HCT116 (cell line): ENCODE results near the gene PRKCA. TPM values are rescaled to one million over a fixed set of nuclear protein-coding genes. Genes with fewer than 3 reads are reported as not detected.

Experiments used
- ATAC-seq: fragments of 200-7000 bp; cut with Tn5 transposase; 2 replicates; pipeline ENCODE4 v1.9.1; 2020; ENCODE audit warnings: mild to moderate bottlenecking, moderate library complexity
- BruUV-seq: library from RNA; stranded (reverse); fragments of 400-500 nt; replicated peaks from 2 replicates; lab custom pipeline; 2021; lab: Mats Ljungman, UMichigan
- CTCF ChIA-PET: fragments of 300-600 bp; sonication (Branson Sonifier 250); formaldehyde crosslinking; loops from one replicate; lab custom pipeline; 2021; ENCODE audit warnings: antibody characterized with exemption; lab: Charles Lee
- POLR2A ChIA-PET: fragments of 300-600, 350-600 bp; sonication (Branson Sonifier 250); formaldehyde crosslinking; loops from one replicate; lab custom pipeline; 2021; ENCODE audit warnings: antibody characterized with exemption; lab: Charles Lee
- RAD21 ChIA-PET, 2 experiments: fragments of 300-600 bp; sonication (Branson Sonifier 250); formaldehyde crosslinking; loops; one replicate each; lab custom pipeline; 2023; ENCODE audit warnings: low total read pairs in 2 of 2; ENCODE audit not compliant: uncharacterized antibody in 2 of 2, unreplicated experiment in 2 of 2, low non-redundant PET in 1 of 2; lab: Charles Lee
- DNase-seq: peaks from one replicate; pipeline ENCODE4 v3.0.0-alpha.2; 2010; ENCODE audit warnings: low read depth, low spot score
- H2AFZ ChIP-seq: fragments of 200-600 bp; shearing (Covaris generic), sonication (generic); 2 replicates; pipeline ENCODE4 v1.6.1; 2017; ENCODE audit warnings: low read depth, mixed run types, mixed read lengths, antibody characterized with exemption, low read length; ENCODE audit not compliant: poor library complexity, severe bottlenecking
- H3K27ac ChIP-seq: 2 replicates; pipeline ENCODE4 v1.5.1; 2012; ENCODE audit warnings: low read depth, low read length
- H3K27me3 ChIP-seq: fragments of 200-600 bp; sonication (generic); 2 replicates; pipeline ENCODE4 v1.6.1; 2016; ENCODE audit warnings: mixed run types, low read length, mixed read lengths; ENCODE audit not compliant: insufficient read depth
- H3K36me3 ChIP-seq, 2 experiments: fragments of 200-500 bp in 1 of 2; fragments of 200-600 bp in 1 of 2; sonication (Bioruptor generic) in 1 of 2; sonication (generic) in 1 of 2; 2 replicates each; pipeline versions ENCODE4 v1.5.1 to v1.6.1; 2014 to 2016; ENCODE audit warnings: low read length in 2 of 2, inconsistent platforms in 1 of 2, mixed read lengths in 1 of 2, mixed run types in 1 of 2; ENCODE audit not compliant: insufficient read depth in 2 of 2, control insufficient read depth in 1 of 2
- H3K4me1 ChIP-seq, 2 experiments: fragments of 200-600 bp in 1 of 2; sonication (generic) in 1 of 2; 2 replicates each; pipeline versions ENCODE4 v1.5.1 to v1.6.1; 2012 to 2017; ENCODE audit warnings: low read length in 2 of 2, inconsistent platforms in 1 of 2, mild to moderate bottlenecking in 1 of 2, mixed read lengths in 1 of 2, mixed run types in 1 of 2, moderate library complexity in 1 of 2; ENCODE audit not compliant: insufficient read depth in 2 of 2, control insufficient read depth in 1 of 2
- H3K4me2 ChIP-seq: fragments of 200-600 bp; sonication (generic); 2 replicates; pipeline ENCODE4 v1.6.1; 2017; ENCODE audit warnings: mixed run types, low read length, mixed read lengths
- H3K4me3 ChIP-seq, 2 experiments: fragments of 200-600 bp in 1 of 2; sonication (generic) in 1 of 2; replicated peaks in 1 of 2; 2 replicates each; pipeline ENCODE4 v1.5.1; 2011 to 2016; ENCODE audit warnings: low read length in 2 of 2, control low read depth in 1 of 2, low read depth in 1 of 2, mild to moderate bottlenecking in 1 of 2, mixed read lengths in 1 of 2, mixed run types in 1 of 2
- H3K79me2 ChIP-seq: fragments of 200-600 bp; sonication (generic); 2 replicates; pipeline ENCODE4 v1.6.1; 2017; ENCODE audit warnings: mild to moderate bottlenecking, mixed run types, low read length, moderate library complexity, mixed read lengths; ENCODE audit not compliant: insufficient read depth
- H3K9ac ChIP-seq: fragments of 200-600 bp; sonication (generic); 2 replicates; pipeline ENCODE4 v1.6.1; 2016; ENCODE audit warnings: low read length, mixed read lengths
- H3K9me2 ChIP-seq: fragments of 200-600 bp; sonication (generic), shearing (Covaris generic); 2 replicates; pipeline ENCODE4 v1.6.1; 2017; ENCODE audit warnings: mixed run types, mild to moderate bottlenecking, moderate library complexity; ENCODE audit not compliant: insufficient read depth
- H3K9me3 ChIP-seq, 2 experiments: fragments of 200-500 bp in 1 of 2; fragments of 200-600 bp in 1 of 2; sonication (Bioruptor generic) in 1 of 2; sonication (generic) in 1 of 2; 2 replicates each; pipeline ENCODE4 v1.6.1; 2014 to 2017; ENCODE audit warnings: low read length in 2 of 2, mixed read lengths in 2 of 2, inconsistent platforms in 1 of 2, low read depth in 1 of 2, mild to moderate bottlenecking in 1 of 2, mixed run types in 1 of 2, moderate library complexity in 1 of 2; ENCODE audit not compliant: control insufficient read depth in 1 of 2, insufficient read depth in 1 of 2
- H4K20me1 ChIP-seq: fragments of 200-600 bp; sonication (generic), shearing (Covaris generic); 2 replicates; pipeline ENCODE4 v1.6.1; 2017; ENCODE audit warnings: mixed run types, mild to moderate bottlenecking, moderate library complexity; ENCODE audit not compliant: insufficient read depth
- CBX3 ChIP-seq: IDR thresholded peaks from 2 replicates; pipeline ENCODE4 v1.6.1; 2012; ENCODE audit warnings: low read depth
- CEBPB ChIP-seq: IDR thresholded peaks from 2 replicates; pipeline ENCODE4 v1.6.1; 2012; ENCODE audit warnings: low read depth
- ELF1 ChIP-seq: IDR thresholded peaks from 2 replicates; pipeline ENCODE4 v1.6.1; 2012; ENCODE audit warnings: low read depth, borderline replicate concordance
- EZH2 ChIP-seq: fragments of 200-600 bp; sonication (generic); IDR thresholded peaks from 2 replicates; pipeline ENCODE4 v1.6.1; 2017; ENCODE audit warnings: antibody characterized with exemption, mixed run types
- EZH2phosphoT487 ChIP-seq: fragments of 200-600 bp; IDR thresholded peaks from 2 replicates; pipeline ENCODE4 v1.6.1; 2018; ENCODE audit warnings: antibody characterized with exemption, borderline replicate concordance
- FOSL1 ChIP-seq: IDR thresholded peaks from 2 replicates; pipeline ENCODE4 v1.6.1; 2012; ENCODE audit warnings: low read depth
- POLR2A ChIP-seq: IDR thresholded peaks from 2 replicates; pipeline ENCODE4 v1.7.0; 2011; ENCODE audit warnings: borderline replicate concordance; ENCODE audit not compliant: insufficient read depth, insufficient read length; ENCODE audit errors: extremely low read depth
- POLR2AphosphoS5 ChIP-seq: IDR thresholded peaks from 2 replicates; pipeline ENCODE4 v1.6.1; 2011; ENCODE audit warnings: mild to moderate bottlenecking, low read depth, low read length, moderate library complexity
- SIN3A ChIP-seq: IDR thresholded peaks from 2 replicates; pipeline ENCODE4 v1.6.1; 2012; ENCODE audit warnings: low read depth
- TCF7L2 ChIP-seq: IDR thresholded peaks from 2 replicates; pipeline ENCODE4 v1.7.0; 2011; ENCODE audit warnings: borderline replicate concordance, inconsistent platforms; ENCODE audit not compliant: insufficient read depth, insufficient read length; ENCODE audit errors: extremely low read depth
- YY1 ChIP-seq: IDR thresholded peaks from 2 replicates; pipeline ENCODE4 v1.6.1; 2011; ENCODE audit warnings: low read length, low read depth, moderate library complexity, mild to moderate bottlenecking; ENCODE audit not compliant: insufficient replicate concordance; ENCODE audit errors: extremely low read depth
- ZNF274 ChIP-seq: fragments of 200-500 bp; sonication (Bioruptor generic); IDR thresholded peaks from 2 replicates; pipeline ENCODE4 v1.6.1; 2014; ENCODE audit warnings: mild to moderate bottlenecking, low read depth, low read length, inconsistent platforms
- intact Hi-C: fragments of 100-400 bp; cut with micrococcal nuclease; formaldehyde crosslinking; loops from 2 replicates; pipeline ENCODE4 v1.10.0; 2022
- total RNA-seq: library from RNA; stranded (reverse); gene quantifications from one replicate; pipeline ENCODE4 v1.2.1, GENCODE V29; 2021; ENCODE audit not compliant: unreplicated experiment
- TF ChIP-seq, protein P1 (sequence below): IDR thresholded peaks from 2 replicates; pipeline ENCODE4 v1.6.1; 2012; ENCODE audit warnings: low read depth
- TF ChIP-seq, protein P2 (sequence below): IDR thresholded peaks from 2 replicates; pipeline ENCODE4 v1.6.1; 2012

PRKCA gene
- total RNA-seq, 1 experiment from 2014 or later = 18.8 TPM

DNA sequence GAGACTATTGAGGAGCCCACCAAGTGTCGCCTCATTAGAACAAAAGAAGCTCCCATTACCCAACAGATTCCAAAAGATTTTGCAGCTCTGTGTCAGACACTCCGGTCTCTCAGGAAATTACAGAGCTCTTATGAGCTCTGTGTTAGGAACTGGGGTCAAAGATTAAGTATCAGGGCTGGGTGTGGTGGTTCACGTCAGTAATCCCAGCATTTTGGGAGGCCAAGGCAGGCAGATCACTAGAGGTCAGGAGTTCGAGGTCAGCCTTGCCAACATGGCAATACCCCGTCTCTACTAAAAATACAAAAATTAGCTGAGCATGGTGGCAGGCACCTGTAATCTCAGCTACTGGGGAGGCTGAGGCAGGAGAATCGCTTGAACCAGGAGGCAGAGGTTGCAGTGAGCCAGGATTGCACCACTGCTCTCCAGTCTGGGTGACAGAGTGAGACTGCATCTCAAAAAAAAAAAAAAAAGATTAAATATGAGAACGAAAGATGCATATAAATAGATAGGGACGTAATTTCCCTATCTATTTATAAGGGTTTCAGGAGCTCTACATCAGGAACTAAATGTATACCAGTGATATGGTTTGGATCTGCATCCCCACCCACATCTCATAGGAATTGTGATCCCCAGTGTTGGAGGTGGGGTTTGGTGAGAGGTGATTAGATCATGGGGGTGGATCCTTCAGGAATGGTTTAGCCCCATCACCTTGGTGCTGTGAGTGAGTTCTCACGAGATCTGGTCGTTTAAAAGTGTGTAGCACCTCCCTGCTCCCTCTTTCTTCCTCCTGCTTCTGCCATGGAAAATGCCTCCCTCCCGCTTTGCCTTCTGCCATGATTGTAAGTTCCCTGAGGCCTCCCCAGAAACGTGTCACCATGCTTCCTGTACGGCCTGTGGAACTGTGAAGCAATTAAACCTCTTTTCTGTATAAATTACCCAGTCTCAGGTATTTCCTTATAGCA is 111.4 kb downstream of the PRKCA start:
- ATAC-seq (no peak), DNase-seq (no peak)
- H3K4me3 ChIP-seq = no peak overlapping the region
- H2AFZ ChIP-seq = no peak overlapping the region
- H3K9me2 ChIP-seq = no peaks in the 10 kb centered on the region
- intact Hi-C loops = no loop called here
- no peaks in the 10 kb centered on the region for H3K9me3 ChIP-seq
- POLR2A ChIA-PET = no interaction called here
- TF ChIP-seq, protein P1, sequence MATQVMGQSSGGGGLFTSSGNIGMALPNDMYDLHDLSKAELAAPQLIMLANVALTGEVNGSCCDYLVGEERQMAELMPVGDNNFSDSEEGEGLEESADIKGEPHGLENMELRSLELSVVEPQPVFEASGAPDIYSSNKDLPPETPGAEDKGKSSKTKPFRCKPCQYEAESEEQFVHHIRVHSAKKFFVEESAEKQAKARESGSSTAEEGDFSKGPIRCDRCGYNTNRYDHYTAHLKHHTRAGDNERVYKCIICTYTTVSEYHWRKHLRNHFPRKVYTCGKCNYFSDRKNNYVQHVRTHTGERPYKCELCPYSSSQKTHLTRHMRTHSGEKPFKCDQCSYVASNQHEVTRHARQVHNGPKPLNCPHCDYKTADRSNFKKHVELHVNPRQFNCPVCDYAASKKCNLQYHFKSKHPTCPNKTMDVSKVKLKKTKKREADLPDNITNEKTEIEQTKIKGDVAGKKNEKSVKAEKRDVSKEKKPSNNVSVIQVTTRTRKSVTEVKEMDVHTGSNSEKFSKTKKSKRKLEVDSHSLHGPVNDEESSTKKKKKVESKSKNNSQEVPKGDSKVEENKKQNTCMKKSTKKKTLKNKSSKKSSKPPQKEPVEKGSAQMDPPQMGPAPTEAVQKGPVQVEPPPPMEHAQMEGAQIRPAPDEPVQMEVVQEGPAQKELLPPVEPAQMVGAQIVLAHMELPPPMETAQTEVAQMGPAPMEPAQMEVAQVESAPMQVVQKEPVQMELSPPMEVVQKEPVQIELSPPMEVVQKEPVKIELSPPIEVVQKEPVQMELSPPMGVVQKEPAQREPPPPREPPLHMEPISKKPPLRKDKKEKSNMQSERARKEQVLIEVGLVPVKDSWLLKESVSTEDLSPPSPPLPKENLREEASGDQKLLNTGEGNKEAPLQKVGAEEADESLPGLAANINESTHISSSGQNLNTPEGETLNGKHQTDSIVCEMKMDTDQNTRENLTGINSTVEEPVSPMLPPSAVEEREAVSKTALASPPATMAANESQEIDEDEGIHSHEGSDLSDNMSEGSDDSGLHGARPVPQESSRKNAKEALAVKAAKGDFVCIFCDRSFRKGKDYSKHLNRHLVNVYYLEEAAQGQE = no peak
- no peak for TF ChIP-seq CEBPB
- TF ChIP-seq, protein P2, sequence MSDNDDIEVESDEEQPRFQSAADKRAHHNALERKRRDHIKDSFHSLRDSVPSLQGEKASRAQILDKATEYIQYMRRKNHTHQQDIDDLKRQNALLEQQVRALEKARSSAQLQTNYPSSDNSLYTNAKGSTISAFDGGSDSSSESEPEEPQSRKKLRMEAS = no peak
- TF ChIP-seq ELF1 = no peak
- no peak for TF ChIP-seq CBX3
- no peak for TF ChIP-seq ZNF274
- no peak for TF ChIP-seq SIN3A
- TF ChIP-seq YY1 = no peak
- TF ChIP-seq EZH2phosphoT487 = no peak
- no peak for TF ChIP-seq POLR2A
- TF ChIP-seq TCF7L2 = no peak
- TF ChIP-seq EZH2 = no peak
- no peak for TF ChIP-seq FOSL1
- no peak for TF ChIP-seq POLR2AphosphoS5
- TF ChIP-seq, all 23 proteins: peak for 0
- no peaks in the 10 kb centered on the region for H3K36me3 ChIP-seq
- H3K4me2 ChIP-seq = no peak overlapping the region
- BruUV-seq = no TSS peak
- no peaks in the 10 kb centered on the region for H4K20me1 ChIP-seq
- no peaks in the 10 kb centered on the region for H3K79me2 ChIP-seq
- H3K27me3 ChIP-seq = no peaks in the 10 kb centered on the region
- no peak overlapping the region for H3K27ac ChIP-seq
- CTCF ChIA-PET = no interaction called here
- RAD21 ChIA-PET = no interaction called here
- no peak overlapping the region for H3K9ac ChIP-seq
- peaks cover 0 to 10% of the 10 kb centered on the region in 2 experiments; a peak in 2 of 4 replicates for H3K4me1 ChIP-seq
